Measurements from ENCODE around the gene JAK3. TPM values are rescaled to one million over a fixed set of nuclear protein-coding genes. Genes with fewer than 3 reads are reported as not detected.

Gene JAK3
- polyA plus RNA-seq, 2 of the 4 experiments (the other 2 are of a cell fraction), result 0.31 to 0.89 TPM

DNA sequence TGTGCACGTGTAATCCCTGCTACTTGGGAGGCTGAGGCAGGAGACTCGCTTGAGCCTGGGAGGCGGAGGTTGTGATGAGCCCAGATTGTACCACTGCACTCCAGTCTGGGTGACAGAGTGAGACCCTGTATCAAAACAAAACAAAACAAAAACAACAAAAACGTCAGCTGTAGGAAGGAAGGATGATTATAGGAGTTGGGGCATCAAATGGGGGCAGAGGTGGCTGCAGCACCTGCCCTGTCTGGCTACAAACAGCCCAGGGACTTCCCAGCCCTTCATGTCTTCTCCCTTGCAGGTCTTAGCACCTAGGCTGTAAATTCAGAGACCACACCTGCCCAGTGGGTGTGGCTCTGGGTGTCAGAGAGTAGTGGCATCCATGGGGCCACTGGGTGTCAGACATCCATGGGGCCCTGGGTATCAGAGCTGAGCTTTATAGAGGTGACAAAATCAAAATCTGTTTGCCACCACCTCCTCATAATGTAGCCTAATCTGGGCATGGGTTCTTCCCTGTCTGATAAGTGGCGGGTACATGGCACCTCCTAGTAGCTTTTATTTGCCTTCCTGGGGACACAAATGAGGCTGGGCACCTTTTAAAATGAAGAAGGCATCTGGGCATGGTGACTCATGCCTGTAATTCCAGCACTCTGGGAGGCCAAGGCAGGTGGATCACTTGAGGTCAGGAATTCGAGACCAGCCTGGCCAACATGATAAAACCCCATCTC is 57.6 kb downstream of the JAK3 start:
- TF ChIP-seq, protein P1, sequence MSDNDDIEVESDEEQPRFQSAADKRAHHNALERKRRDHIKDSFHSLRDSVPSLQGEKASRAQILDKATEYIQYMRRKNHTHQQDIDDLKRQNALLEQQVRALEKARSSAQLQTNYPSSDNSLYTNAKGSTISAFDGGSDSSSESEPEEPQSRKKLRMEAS (IDR thresholded peaks at IDR 0.05), result no peak
- TF ChIP-seq FOSL2 (IDR thresholded peaks at IDR 0.05) (no peak), FOSL2 (CRISPR knock-in tag; IDR thresholded peaks at IDR 0.05) (peak; percentile 57)
- peak overlapping the region; percentile 42; the same call in 2 of the 3 replicates for H3K4me2 ChIP-seq
- ATAC-seq (no peak), DNase-seq (ENCODE audit: low read depth in 1 of 2, low spot score in 1 of 2) (no peak), FAIRE-seq (no peak)
- CTCF ChIA-PET, result interaction anchor here (1.2 to 2.7 kb wide), 3 partner anchors 15 to 303 kb away, joined by 3 to 6 read pairs (median 3); no protein-coding TSS in a partner anchor
- H3K9me3 ChIP-seq, result no peaks in the 10 kb centered on the region
- H3K4me1 ChIP-seq, result peaks cover 22% of the 10 kb centered on the region
- WGBS (ENCODE audit: missing lambda C conversion rate), result 52% methylated on average over 6 of the region's 6 CpGs
- H3K27ac ChIP-seq, result peak overlapping the region in 1 of 2 experiments; percentile 53; a peak in 3 of 6 replicates
- POLR2A ChIA-PET, result interaction anchor here (0.6 kb wide), 1 partner anchor 206 kb away, joined by 3 read pairs; no protein-coding TSS in a partner anchor
- H3K4me3 ChIP-seq, result no peak overlapping the region

DNA sequence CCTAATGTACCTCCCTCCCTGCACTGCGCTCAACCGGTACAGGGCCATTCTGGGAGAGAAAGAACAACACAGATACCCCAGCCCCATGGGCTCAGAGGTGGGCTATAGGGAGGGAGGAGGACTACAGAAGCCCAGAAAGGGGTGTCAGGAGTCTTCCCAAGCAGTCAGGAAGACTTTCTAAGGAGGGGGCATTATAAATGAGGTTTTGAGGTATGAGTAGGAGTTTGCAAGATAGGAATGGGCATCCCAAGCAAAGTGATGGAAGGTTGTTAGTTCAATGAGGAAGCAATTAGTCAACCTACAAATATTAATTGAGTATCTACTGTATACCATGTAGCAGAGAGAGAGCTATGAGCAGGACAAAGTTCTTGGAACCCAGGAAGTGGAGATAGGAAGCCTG is 59.1 kb downstream of the JAK3 start:
- no peaks in the 10 kb centered on the region for H3K9me3 ChIP-seq
- peaks cover 19% of the 10 kb centered on the region for H3K4me1 ChIP-seq
- FAIRE-seq (no peak), ATAC-seq (no peak), DNase-seq (ENCODE audit: low read depth in 1 of 2, low spot score in 1 of 2) (no peak)
- H3K4me3 ChIP-seq, result no peak overlapping the region
- no peak for TF ChIP-seq TP53 (CRISPR knock-in tag; IDR thresholded peaks at IDR 0.05)
- TF ChIP-seq BHLHE40 (IDR thresholded peaks at IDR 0.05; ENCODE audit: low read depth, low read length), result no peak
- TF ChIP-seq POLR2AphosphoS2 (conservative IDR thresholded peaks at IDR 0.05; ENCODE audit: low read length), result no peak
- no peak for TF ChIP-seq SREBF2 (IDR thresholded peaks at IDR 0.05)
- TF ChIP-seq, protein P2, sequence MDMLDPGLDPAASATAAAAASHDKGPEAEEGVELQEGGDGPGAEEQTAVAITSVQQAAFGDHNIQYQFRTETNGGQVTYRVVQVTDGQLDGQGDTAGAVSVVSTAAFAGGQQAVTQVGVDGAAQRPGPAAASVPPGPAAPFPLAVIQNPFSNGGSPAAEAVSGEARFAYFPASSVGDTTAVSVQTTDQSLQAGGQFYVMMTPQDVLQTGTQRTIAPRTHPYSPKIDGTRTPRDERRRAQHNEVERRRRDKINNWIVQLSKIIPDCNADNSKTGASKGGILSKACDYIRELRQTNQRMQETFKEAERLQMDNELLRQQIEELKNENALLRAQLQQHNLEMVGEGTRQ (IDR thresholded peaks at IDR 0.05), result no peak
- TF ChIP-seq RARB (CRISPR knock-in tag; IDR thresholded peaks at IDR 0.05), result no peak
- TF ChIP-seq RCOR1 (IDR thresholded peaks at IDR 0.05; ENCODE audit: low read depth, low read length), result no peak
- no peak for TF ChIP-seq KDM1A (IDR thresholded peaks at IDR 0.05; ENCODE audit: low read depth)
- 100% methylated on average over 2 of the region's 2 CpGs for WGBS (ENCODE audit: missing lambda C conversion rate)
- H3K27ac ChIP-seq, result no peak overlapping the region
- ChIA-PET CTCF (interaction anchor here (0.6 kb wide), 1 partner anchor 16 kb away, joined by 3 read pairs; no protein-coding TSS in a partner anchor), POLR2A (no interaction called here)
- no peak overlapping the region for H3K4me2 ChIP-seq

DNA sequence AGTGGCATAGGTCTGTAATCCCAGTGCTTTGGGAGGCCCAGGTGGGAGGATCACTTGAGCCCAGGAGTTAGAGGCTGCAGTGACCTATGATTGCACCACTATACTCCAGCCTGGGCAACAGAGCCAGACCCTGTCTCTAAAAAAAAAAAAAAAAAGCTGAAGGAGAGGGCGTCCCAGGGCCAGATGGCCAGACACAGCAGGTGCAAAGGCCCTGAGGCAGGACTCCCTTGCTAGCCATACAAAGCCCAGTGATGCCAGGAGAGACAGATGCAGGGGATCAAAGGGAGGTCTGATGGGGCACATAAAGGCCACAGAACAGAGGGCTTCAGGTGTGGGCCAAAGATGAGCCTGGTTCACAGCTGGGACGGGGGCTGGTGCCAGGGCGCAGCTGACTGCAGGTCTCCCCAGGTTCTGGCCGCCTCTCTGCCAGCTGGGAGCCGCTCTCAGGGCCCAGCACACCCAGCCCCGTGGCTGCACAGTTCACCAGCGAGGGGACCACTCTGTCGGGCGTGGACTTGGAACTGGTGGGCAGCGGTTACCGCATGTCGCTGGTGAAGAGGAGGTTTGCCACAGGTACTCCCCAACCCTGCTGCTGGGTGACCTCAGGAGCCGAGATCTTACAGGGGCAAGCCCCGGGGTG is 60.4 kb downstream of the JAK3 start:
- no peak overlapping the region for H3K27ac ChIP-seq
- ChIA-PET POLR2A (no interaction called here), CTCF (interaction anchor here (0.6 to 1.3 kb wide), 2 partner anchors 21 to 65 kb away, joined by 3 to 5 read pairs; no protein-coding TSS in a partner anchor)
- peaks cover 19% of the 10 kb centered on the region for H3K4me1 ChIP-seq
- H3K4me3 ChIP-seq, result no peak overlapping the region
- FAIRE-seq (no peak), ATAC-seq (no peak), DNase-seq (ENCODE audit: low read depth in 1 of 2, low spot score in 1 of 2) (no peak)
- H3K4me2 ChIP-seq, result no peak overlapping the region
- no peak for TF ChIP-seq NPAS2 (CRISPR knock-in tag; IDR thresholded peaks at IDR 0.05; ENCODE audit: borderline replicate concordance)
- TF ChIP-seq, protein P3, sequence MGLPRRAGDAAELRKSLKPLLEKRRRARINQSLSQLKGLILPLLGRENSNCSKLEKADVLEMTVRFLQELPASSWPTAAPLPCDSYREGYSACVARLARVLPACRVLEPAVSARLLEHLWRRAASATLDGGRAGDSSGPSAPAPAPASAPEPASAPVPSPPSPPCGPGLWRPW (IDR thresholded peaks at IDR 0.05), result no peak
- TF ChIP-seq RAD21 (conservative IDR thresholded peaks at IDR 0.05 in 1 of 2, IDR thresholded peaks at IDR 0.05 in 1 of 2), result no peak
- TF ChIP-seq, protein P4, sequence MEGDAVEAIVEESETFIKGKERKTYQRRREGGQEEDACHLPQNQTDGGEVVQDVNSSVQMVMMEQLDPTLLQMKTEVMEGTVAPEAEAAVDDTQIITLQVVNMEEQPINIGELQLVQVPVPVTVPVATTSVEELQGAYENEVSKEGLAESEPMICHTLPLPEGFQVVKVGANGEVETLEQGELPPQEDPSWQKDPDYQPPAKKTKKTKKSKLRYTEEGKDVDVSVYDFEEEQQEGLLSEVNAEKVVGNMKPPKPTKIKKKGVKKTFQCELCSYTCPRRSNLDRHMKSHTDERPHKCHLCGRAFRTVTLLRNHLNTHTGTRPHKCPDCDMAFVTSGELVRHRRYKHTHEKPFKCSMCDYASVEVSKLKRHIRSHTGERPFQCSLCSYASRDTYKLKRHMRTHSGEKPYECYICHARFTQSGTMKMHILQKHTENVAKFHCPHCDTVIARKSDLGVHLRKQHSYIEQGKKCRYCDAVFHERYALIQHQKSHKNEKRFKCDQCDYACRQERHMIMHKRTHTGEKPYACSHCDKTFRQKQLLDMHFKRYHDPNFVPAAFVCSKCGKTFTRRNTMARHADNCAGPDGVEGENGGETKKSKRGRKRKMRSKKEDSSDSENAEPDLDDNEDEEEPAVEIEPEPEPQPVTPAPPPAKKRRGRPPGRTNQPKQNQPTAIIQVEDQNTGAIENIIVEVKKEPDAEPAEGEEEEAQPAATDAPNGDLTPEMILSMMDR (IDR thresholded peaks at IDR 0.05), result no peak
- no peak for TF ChIP-seq ESRRA (IDR thresholded peaks at IDR 0.05; ENCODE audit: borderline replicate concordance, low read length)
- TF ChIP-seq HDAC2 (IDR thresholded peaks at IDR 0.05), result no peak
- TF ChIP-seq SREBF2 (IDR thresholded peaks at IDR 0.05), result no peak
- TF ChIP-seq MYC (IDR thresholded peaks at IDR 0.05; ENCODE audit: borderline replicate concordance, low read length), result no peak
- no peak for TF ChIP-seq CEBPB (IDR thresholded peaks at IDR 0.05)
- TF ChIP-seq HOXA7 (CRISPR knock-in tag; IDR thresholded peaks at IDR 0.05), result no peak
- H3K9me3 ChIP-seq, result no peaks in the 10 kb centered on the region
- WGBS (ENCODE audit: missing lambda C conversion rate), result 100% methylated on average over 8 of the region's 14 CpGs
